HUES6 (cell line): Measurements from ENCODE around the gene CDH8.
"Not testable (repeated sequence)": the region's sequence is repeated elsewhere in the genome, so short reads cannot be mapped to it uniquely, and the experiment has no call there.

Experiments used
- H3K27ac ChIP-seq: 2 replicates; pipeline ENCODE4 v1.7.0; 2013; ENCODE audit warnings: low read depth, mild to moderate bottlenecking, low read length, inconsistent platforms
- H3K27me3 ChIP-seq: 2 replicates; pipeline ENCODE4 v1.6.1; 2013; ENCODE audit warnings: low read length; ENCODE audit not compliant: control insufficient read depth, insufficient read depth
- H3K36me3 ChIP-seq: 2 replicates; pipeline ENCODE4 v1.6.1; 2013; ENCODE audit warnings: low read length; ENCODE audit not compliant: control insufficient read depth, insufficient read depth
- H3K4me1 ChIP-seq: 2 replicates; pipeline ENCODE4 v1.6.1; 2013; ENCODE audit warnings: low read length; ENCODE audit not compliant: control insufficient read depth, insufficient read depth
- H3K4me3 ChIP-seq: 2 replicates; pipeline ENCODE4 v1.5.1; 2013; ENCODE audit warnings: low read depth, low read length
- H3K9ac ChIP-seq: one replicate; pipeline ENCODE4 v1.6.1; 2013; ENCODE audit warnings: mild to moderate bottlenecking, low read length
- H3K9me3 ChIP-seq: 2 replicates; pipeline ENCODE4 v1.6.1; 2013; ENCODE audit warnings: low read depth, low read length; ENCODE audit not compliant: control insufficient read depth, insufficient read depth

The CDH8 gene

DNA sequence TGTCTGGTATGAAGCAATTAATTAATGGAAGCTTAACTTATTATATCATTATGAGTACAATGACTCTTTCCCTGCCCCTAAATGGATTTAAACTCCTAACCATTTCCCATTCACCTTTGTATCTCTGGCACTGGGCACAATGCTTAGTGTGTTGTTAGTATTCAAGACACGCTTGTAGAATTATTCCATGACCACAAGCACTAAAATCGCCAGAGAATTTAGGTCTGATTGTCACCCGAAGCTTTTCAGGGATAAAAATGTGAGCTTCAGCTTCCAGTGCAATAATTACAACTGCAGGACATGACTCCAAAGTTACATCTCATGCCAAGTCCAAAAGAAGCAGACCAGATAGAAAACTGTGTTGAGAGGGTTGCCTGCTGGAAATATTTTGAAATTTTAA, 101.6 kb downstream of the CDH8 start:
- Histone ChIP-seq H3K9me3 (no peaks in the 10 kb centered on the region), H3K4me3 (no peak overlapping the region), H3K27me3 (no peaks in the 10 kb centered on the region), H3K27ac (no peak overlapping the region), H3K36me3 (no peaks in the 10 kb centered on the region), H3K9ac (no peak overlapping the region), H3K4me1 (peaks cover 9% of the 10 kb centered on the region; the same call in 1 of the 2 replicates)

DNA sequence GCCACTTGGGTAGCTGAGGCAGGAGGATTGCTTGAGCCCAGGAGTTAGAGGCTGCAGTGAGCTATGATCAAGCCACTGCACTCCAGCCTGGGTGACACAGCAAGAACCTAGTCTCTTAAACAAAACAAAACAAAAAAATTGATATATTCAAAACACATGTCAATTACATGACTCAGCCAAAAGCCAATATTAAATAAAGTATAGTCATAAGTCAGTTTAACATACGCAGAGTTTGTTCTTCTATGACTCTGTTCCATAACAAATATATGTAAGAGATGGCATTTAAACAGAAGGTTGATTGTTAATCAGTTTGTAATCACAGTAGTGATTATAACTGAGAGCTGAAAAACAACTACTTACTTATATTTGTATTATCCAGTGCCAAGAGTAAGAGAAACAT, 106.5 kb downstream of the CDH8 start:
- Histone ChIP-seq H3K36me3 (no peaks in the 10 kb centered on the region), H3K4me1 (peaks cover 18% of the 10 kb centered on the region), H3K27ac (no peak overlapping the region), H3K9me3 (no peaks in the 10 kb centered on the region), H3K27me3 (no peaks in the 10 kb centered on the region), H3K4me3 (no peak overlapping the region), H3K9ac (no peak overlapping the region)

DNA sequence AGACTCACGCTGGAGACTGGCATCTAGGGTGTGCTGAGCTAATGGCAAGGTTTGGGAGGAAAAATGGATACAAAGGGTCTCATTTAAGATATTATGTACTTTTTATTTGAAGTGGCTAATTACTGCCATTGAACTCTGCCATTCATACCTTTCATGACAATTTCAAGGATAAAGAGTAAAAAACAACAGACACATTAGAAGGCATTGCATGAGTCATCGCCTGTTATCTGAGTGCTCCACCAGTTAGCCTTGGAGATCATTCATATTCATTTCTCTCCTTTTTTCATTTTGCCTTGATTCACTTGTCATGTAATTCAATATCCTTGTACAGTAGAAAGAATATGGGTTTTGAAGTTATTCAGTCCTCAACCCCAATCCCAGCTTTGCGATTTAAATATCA, 109.5 kb downstream of the CDH8 start:
- Histone ChIP-seq H3K27ac (no peak overlapping the region), H3K4me3 (no peak overlapping the region), H3K36me3 (no peaks in the 10 kb centered on the region), H3K9ac (no peak overlapping the region), H3K27me3 (no peaks in the 10 kb centered on the region), H3K9me3 (no peaks in the 10 kb centered on the region), H3K4me1 (peaks cover 9% of the 10 kb centered on the region)

DNA sequence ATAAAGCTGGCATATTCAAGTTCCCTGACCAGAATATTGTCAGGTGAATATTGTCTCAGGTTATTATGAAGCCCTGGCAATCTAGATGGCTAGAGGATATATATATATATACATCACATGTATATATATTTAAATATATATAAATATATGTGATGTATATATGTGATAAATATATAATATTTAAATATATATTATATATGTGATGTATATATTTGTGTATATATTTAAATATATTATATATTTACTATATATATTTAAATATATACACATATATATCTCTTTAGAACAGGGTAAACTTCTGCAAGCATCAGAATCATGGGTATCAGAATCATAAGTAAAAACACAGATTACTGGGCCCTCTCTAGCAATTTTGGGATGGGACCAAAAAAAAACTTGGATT, 112.6 kb downstream of the CDH8 start:
- Histone ChIP-seq H3K4me3 (no peak overlapping the region), H3K9me3 (no peaks in the 10 kb centered on the region), H3K36me3 (no peaks in the 10 kb centered on the region), H3K9ac (no peak overlapping the region), H3K27me3 (no peaks in the 10 kb centered on the region), H3K4me1 (peaks cover 9% of the 10 kb centered on the region), H3K27ac (no peak overlapping the region)

DNA sequence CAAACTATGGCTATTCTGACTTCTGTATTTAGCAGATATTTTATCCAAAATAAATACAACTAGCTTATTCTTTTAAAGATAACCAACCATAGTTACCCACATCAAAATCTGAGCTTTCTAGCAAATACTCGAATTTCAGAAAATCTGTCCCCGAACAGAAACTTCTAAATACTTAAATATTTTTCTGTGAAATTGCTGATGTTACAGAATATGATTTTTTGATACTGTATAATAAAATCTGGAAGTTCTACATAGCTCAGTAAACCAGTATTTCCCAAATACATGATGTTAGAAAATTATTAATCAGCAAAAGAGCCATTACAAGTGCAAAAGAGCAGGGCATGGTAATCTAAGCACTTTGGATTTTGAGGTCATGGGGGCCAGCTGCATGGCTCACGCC, 114.9 kb downstream of the CDH8 start:
- H3K4me3 ChIP-seq: no peak overlapping the region
- H3K27ac ChIP-seq: no peak overlapping the region
- H3K27me3 ChIP-seq: no peaks in the 10 kb centered on the region
- H3K4me1 ChIP-seq: peaks cover 5% of the 10 kb centered on the region
- H3K9me3 ChIP-seq: no peaks in the 10 kb centered on the region
- H3K36me3 ChIP-seq: no peaks in the 10 kb centered on the region
- no peak overlapping the region for H3K9ac ChIP-seq

DNA sequence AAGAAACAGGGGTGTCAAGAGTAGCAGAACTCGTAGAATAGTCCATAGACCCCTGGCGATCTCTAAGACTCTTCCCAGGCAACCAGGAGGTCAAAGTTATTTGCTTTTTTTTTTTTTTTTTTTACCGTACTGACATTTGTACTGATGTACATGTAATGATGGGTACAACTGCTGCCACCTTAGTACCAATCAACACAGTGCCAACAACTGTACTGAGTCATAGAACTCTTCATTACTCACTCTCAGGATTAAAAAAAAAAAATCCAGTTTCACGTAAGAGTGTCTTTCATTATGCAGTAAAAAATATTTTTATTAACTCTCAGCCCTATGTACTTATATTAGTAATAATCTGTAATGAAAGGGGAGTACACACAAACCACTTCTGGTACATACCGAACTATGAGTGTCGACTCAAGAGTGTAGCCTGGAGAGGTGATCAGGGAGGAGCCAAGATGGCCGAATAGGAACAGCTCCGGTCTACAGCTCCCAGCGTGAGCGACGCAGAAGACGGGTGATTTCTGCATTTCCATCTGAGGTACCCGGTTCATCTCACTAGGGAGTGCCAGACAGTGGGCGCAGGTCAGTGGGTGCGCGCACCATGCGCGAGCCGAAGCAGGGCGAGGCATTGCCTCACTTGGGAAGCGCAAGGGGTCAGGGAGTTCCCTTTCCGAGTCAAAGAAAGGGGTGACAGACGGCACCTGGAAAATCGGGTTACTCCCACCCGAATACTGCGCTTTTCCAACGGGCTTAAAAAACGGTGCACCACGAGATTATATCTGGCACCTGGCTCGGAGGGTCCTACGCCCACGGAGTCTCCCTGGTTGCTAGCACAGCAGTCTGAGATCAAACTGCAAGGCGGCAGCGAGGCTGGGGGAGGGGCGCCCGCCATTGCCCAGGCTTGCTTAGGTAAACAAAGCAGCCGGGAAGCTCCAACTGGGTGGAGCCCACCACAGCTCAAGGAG, 118.1 kb downstream of the CDH8 start:
- Histone ChIP-seq H3K9ac (peak overlapping the region; percentile 70), H3K4me3 (peak overlapping the region; percentile 50)
- not testable (repeated sequence) for H3K36me3 ChIP-seq, H3K27me3 ChIP-seq, H3K4me1 ChIP-seq, H3K9me3 ChIP-seq, H3K27ac ChIP-seq

DNA sequence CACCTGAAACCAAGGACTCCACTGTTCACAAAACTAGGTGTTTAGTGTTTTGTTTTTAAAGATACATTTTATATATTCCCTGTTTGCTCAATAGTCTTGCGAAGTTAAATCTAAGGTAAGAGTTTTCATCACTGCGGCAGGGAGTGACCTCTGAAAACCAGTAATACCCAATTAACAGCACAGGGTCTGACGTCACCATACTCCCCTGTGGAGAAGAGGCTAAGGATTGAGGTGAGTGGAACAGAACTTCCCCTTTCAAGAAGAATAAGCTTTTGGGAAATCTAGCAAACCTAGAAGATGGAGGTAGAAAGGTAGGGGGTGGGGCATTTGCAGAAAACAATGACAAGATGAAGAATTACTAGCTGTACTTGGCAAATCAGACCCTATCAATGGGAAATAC, 120.7 kb downstream of the CDH8 start:
- Histone ChIP-seq H3K4me3 (no peak overlapping the region), H3K9ac (no peak overlapping the region), H3K36me3 (no peaks in the 10 kb centered on the region), H3K27ac (no peak overlapping the region), H3K4me1 (peaks cover 3% of the 10 kb centered on the region), H3K9me3 (no peaks in the 10 kb centered on the region), H3K27me3 (no peaks in the 10 kb centered on the region)

DNA sequence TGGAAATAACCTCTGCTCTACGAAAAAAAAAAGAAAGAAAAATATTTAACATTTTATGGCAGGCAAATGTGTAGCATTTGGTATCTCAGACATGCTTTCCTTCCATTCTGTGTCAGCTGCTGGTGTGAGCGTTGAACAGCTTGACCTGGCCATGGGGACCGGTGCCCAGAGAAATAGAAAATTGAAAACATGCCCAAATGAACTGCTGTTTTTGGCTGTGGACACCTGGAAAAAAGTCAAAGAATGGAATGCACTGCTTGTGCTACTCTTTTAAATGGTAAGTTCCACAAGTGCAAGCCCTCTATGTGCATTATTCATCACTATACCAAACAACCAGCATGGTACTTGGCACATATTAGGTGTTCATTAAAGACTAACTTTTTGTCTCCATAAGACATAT, 127.2 kb downstream of the CDH8 start:
- no peak overlapping the region for H3K9ac ChIP-seq
- no peaks in the 10 kb centered on the region for H3K27me3 ChIP-seq
- no peak overlapping the region for H3K27ac ChIP-seq
- no peaks in the 10 kb centered on the region for H3K4me1 ChIP-seq
- no peaks in the 10 kb centered on the region for H3K36me3 ChIP-seq
- peaks cover 9% of the 10 kb centered on the region for H3K9me3 ChIP-seq
- no peak overlapping the region for H3K4me3 ChIP-seq

DNA sequence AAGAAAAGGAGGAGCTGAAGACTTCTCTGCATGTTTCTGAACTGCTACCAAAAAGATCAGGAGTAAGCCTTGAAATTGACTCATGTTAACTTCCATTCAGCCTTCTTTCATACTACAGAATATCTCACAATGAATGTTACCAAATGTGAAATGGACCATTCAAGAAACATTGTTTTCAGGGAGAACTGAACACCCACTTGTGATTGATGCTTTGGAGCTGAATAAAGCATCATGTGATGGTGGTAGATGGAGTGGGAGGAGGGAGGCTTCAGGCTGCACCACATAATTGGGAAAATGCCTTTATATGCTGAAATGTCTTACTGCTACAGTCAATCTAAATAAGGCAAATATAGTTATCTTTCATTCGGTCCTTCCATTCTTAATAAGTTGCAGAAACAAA, 127.8 kb downstream of the CDH8 start:
- Histone ChIP-seq H3K27me3 (no peaks in the 10 kb centered on the region), H3K36me3 (no peaks in the 10 kb centered on the region), H3K27ac (no peak overlapping the region), H3K9me3 (peaks cover 9% of the 10 kb centered on the region), H3K4me3 (no peak overlapping the region), H3K9ac (no peak overlapping the region), H3K4me1 (no peaks in the 10 kb centered on the region)

DNA sequence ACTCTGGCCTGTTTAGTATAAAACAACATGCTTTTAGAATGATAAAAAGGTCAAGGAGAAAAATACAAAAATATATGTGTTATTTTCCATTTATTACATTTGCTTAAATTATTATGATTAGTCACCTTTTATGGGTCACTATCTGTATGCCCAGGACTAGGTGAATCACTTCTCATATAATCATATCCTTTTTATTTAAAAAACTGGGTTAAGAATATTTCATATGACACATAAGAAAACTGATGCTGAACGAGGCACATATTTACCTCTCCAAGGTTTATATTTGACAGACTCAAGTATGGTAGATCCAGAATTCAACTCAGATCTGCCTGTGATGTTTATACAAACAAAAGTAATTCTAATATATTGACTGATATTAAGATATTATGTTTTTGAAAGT, 134.5 kb downstream of the CDH8 start:
- peaks cover 9% of the 10 kb centered on the region for H3K9me3 ChIP-seq
- H3K36me3 ChIP-seq: no peaks in the 10 kb centered on the region
- no peak overlapping the region for H3K9ac ChIP-seq
- no peak overlapping the region for H3K4me3 ChIP-seq
- H3K4me1 ChIP-seq: no peaks in the 10 kb centered on the region
- no peak overlapping the region for H3K27ac ChIP-seq
- no peaks in the 10 kb centered on the region for H3K27me3 ChIP-seq

DNA sequence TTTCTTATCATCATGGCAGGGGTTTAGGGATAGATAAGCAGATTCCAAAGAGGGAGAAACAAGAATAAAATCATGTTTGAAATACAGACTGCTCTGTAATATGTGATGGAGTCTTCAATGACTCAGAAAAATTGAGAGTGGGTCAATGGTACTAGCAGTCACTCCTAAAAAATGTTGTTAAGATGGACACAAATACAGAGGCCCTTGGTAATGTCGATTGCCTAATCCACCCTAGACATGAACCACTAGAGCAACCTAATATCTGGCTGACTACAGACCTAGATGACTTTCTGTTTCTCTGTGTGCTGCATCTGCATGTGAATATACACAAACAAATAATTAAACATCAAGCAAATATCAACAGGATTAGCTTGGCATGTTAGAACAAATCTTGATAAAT, 135.8 kb downstream of the CDH8 start:
- Histone ChIP-seq H3K36me3 (no peaks in the 10 kb centered on the region), H3K4me1 (no peaks in the 10 kb centered on the region), H3K27me3 (no peaks in the 10 kb centered on the region), H3K9ac (no peak overlapping the region), H3K4me3 (no peak overlapping the region), H3K9me3 (peaks cover 9% of the 10 kb centered on the region), H3K27ac (no peak overlapping the region)
